GM19238 (cell line): ENCODE results near the gene STIP1.
A peak's percentile ranks its signal among the peaks of the same experiment; 100 is the strongest.

Experiments
- DNase-seq: peaks from one replicate; pipeline ENCODE4 v3.0.0; 2011; ENCODE audit warnings: low spot score; ENCODE audit not compliant: insufficient read length

STIP1 gene

DNA sequence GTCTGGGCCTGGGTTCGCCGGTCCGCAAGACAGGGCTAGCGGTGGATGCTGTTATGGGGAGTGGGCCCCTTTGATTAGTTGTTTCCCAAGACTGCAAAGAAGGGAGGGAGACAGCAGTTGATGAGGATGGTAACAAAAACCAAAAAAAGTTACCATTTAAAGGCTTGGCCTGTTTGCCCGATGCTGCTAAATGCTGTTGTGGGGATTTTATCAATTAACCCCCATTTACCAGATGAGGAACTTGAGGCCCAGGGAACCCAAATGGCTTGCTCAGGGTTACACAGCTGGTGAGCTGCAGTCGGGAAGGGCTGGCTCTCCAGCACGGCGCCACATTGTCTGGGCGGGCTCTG, 36.7 kb downstream of the STIP1 start:
- no peak for DNase-seq

DNA sequence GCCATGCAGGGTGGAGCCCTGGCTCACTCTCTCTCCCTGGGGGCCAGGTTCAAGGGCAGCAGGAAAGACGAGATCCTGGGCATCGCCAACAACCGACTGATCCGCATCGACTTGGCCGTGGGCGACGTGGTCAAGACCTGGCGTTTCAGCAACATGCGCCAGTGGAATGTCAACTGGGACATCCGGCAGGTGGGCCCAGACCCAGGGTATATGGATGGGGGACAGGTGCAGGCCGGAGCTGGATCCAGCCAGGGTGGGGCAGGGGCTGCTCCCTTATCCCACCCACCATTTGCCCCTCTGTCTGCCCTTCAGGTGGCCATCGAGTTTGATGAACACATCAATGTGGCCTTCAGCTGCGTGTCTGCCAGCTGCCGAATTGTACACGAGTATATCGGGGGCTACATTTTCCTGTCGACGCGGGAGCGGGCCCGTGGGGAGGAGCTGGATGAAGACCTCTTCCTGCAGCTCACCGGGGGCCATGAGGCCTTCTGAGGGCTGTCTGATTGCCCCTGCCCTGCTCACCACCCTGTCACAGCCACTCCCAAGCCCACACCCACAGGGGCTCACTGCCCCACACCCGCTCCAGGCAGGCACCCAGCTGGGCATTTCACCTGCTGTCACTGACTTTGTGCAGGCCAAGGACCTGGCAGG, 37.2 kb downstream of the STIP1 start:
- no peak for DNase-seq

DNA sequence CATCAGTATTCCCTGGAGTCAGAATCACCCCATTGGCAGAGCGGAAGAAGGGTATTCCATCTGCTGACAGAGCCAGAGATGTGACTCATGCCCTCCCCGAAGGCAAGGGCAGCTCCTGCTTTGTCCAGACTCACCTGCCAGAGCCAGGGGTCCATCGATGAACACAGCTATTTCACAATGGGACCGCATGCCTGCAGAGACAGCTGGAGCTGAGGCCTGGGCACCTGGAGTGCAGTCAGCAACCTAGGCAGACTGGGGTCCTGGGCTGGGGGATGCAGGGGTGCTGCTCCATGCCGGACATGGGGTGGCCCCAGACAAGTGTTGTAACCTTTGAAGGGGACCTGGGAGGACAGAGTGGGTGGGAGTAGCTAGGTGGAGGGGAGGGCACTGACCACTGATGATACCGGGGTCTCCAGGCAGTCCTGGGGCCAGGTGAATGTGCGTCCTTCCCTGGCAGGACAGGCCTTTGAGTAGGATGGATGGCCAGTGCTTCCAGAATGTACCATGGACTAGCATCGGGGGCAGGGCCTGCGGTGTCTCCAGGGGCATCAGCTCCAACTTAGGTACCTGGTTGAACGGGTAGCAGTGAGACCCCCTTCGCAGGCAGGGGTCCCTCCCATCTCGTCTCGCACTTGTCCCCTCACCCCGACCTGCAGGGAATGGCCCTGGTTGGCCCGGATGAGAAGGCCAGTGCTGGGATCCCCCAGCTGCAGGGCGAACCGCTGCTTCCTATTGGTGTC, 38.4 kb downstream of the STIP1 start:
- no peak for DNase-seq

DNA sequence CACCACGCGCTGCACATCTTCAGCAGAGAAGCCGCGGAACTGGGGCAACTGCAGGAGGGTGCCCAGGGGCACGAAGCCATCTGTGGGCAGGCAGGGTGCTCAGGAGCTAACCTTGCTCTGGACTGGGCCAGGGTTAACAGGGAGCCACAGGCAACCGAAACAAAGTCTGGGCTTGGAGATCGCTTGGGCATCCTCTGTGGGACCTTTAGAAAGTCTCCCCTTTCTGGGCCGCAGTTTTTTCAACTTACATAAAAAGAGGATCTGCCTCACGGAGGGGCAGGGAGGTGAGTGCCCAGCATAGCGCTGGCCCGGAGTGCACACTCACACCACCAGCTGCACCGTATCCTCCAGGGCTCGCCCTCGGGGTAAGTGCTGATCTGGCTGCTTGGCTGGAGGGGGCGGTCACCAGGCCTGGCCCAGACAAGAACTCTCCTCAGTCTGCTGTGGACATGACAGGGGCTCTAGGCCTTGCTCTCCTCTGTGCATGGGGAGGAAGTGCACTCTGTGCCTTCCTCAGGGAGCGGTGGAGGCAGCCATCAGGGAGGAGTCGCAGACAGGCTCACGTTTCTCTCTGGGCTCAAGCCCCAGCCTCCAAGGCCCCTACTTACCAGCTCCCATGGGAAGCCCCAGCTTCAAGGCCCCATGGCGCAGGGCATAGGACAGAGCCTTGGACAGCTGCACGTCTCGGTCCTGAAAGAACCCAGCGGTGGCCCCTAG, 39.1 kb downstream of the STIP1 start:
- no peak for DNase-seq

DNA sequence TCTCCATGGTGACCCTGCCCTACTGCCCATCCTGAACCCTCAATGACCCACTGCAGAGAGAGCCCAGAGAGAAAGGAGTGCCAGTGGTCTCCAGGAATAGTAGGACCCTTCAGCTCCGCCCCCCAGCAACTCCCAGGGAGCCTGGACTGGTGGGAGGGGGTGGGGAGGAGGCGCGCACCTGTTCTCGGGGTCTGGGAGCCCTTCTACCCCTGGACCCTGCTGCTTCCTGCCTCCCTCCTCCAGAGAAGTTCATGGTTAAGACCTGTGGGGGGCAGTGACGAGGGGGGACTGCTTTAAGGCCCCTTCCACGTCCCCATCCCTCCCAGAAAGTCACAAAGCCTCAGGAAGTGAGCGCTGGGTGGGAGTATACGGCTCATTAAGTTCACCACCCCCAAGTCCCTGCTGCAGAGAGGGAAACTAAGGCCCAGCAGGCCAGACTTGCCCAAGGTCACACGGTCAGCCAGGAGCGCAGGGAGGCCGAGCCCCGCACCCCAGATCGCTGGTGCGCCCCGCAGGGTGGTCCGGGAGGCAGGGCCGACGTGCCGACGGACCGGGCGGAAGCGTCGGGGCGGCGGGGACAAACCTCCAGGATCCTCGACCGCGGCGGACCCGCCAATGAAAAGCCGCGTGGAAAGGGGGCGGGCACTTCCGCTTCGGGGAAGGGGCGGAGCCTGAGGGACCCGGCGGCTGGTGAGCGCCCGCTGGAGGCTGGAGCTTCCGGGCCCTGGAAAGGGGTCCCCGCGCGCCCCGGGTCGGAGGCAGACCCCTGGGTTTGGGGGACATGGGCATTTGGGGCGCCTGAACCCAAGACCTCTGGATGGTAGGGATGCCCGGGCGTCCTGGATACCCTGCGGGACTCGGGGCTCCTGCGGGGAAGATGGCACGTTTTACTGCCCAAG, 39.9 kb downstream of the STIP1 start, which contains the start of the genes NUDT22 and TRPT1:
Gene NUDT22, plus strand, starts transcription at position 667 of the 899 bp plus-strand sequence. CDS start 379 bp downstream, outside the sequence.
Gene TRPT1, minus strand, starts transcription at position 579 of the 899 bp plus-strand sequence. Its CDS starts 326 bp downstream, at position 253.
- peak; percentile 94 for DNase-seq

DNA sequence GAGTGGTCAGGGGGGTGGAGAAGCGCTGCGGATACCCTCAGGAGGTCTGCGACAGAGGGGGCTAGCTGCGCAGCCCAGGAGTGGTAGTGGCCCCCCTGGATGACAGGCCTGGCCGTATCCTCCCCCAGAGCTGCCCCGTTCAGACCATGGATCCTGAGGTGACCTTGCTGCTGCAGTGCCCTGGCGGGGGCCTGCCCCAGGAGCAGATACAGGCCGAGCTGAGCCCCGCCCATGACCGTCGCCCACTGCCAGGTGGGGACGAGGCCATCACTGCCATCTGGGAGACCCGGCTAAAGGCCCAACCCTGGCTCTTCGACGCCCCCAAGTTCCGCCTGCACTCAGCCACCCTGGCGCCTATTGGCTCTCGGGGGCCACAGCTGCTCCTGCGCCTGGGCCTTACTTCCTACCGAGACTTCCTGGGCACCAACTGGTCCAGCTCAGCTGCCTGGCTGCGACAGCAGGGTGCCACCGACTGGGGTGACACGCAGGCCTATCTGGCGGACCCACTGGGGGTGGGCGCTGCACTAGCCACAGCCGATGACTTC, 40.6 kb downstream of the STIP1 start:
- peak; percentile 71 for DNase-seq

DNA sequence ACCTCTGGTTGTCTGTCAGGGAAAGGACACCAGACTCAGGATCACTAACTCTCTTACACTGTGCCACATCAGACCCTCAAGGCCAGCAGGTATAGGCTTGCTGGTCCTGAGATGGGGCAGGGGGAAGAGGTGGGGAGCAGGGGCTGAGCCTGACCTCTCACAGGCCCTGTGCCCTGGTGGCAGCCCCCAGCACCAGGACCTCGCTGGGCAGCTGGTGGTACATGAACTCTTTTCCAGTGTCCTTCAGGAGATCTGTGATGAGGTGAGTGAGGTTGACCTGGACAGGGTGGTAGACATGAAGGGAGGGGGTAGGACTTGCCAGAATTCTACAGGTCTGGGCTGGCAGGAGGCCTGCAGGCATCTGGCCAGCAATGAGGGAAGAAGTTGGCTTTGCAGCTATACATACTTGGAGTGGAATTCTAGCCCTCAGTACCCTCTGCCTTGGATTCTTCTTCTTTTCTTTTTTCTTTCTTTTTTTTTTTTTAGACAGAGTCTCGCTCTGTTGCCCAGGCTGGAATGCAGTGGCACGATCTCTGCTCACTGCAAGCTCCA, 41.5 kb downstream of the STIP1 start:
- no peak for DNase-seq

DNA sequence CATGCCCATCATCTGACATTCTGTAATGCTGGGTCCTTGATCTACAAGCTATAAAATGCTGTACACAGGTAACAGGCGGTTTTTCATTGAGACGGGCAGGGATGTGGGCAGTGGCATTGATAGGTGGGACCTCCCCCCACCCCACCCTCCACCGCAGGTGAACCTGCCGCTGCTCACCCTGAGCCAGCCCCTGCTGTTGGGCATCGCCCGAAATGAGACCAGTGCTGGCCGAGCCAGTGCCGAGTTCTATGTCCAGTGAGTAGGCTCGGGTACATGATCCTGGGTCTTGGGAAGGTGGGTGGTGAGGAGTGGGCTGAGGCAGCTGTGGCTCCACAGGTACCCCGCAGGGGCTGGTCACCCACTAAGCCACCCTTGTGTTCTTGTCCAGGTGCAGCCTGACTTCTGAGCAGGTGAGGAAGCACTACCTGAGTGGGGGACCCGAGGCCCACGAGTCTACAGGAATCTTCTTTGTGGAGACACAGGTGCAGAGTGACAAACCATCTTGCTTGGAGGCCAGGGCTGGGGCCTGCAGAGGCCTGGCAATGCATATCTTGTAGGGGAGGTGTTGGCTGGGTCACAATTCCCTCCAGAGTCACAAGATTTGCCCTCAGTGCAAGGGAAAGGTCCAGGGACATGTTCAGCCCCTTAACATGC, 43.2 kb downstream of the STIP1 start:
- DNase-seq: no peak

DNA sequence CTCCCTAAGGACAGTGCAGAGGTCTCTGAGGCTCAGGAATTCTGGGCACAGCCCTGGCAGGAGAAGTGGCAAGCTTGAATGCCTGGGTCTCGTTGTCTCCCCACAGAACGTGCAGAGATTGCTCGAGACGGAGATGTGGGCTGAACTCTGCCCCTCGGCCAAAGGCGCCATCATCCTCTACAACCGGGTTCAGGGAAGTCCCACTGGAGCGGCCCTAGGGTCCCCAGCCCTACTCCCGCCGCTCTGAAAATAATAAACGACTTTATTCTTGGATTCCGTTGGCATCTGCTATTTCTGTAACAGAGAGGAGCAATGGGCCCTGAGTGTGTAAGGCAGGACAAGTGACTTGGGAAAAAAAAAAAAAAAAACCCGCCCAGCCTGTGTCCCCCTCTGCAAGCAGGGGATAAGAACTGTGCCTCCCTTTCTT, 43.8 kb downstream of the STIP1 start:
- DNase-seq: no peak

DNA sequence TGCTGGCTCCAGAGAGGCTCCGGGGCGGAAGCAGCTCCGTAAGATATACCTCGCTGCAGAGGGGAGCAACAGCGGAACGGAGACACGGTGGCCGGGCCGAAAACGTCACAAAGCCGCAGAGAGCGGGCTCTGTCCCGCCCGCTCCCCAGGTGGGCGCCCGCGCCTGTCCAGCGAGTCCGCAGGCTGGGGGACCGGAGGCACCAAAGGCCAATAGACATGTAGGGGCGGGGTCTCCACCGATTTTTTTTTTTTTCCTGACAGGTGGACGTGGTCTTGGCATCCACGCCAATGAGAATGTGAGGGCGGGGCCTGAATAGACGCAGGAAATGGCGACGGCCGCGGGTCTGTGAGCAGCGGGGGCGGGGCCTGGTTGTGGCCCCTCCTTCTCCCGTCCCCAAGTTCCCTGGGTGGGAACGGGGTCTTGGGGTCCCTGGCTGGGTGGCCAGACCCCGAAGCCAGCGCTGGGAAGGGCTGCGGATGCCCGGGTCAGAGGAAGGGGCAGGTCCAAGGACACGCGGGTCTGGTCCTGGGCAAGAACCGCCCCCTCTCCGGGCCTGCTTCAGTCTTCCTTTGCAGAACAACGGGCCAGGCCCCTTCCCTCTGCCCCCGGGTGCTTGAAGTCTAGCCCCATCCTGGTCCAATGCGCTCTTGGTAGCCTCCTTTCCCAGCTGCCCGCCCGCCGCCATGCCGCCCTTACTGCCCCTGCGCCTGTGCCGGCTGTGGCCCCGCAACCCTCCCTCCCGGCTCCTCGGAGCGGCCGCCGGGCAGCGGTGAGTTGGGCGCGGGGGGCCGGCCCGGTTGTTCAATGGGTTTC, 44.4 kb downstream of the STIP1 start, which contains the start of gene DNAJC4:
Gene DNAJC4, plus strand, starts transcription at position 378 of the 814 bp plus-strand sequence. Its CDS starts 307 bp downstream, at position 685.
- peak; percentile 91 for DNase-seq

DNA sequence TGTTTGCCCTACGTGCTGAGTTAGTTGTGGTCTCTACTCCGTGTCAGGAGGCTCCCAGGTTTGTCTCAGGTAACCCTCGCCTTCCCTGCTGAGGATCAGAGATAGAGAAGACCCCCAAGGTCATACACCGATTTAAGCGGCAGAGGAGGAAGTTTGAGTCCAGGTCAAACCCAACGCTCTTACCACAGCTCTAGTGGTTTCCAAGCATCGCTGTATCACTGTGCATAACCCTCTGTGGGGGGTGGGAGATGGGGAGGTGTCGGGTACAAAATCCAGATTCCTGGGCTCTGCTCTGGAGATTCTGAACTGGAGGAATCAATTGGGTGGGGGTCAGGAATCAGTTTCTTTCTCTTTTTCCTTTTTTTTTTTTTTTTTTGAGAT, 45.0 kb downstream of the STIP1 start:
- DNase-seq: no peak

DNA sequence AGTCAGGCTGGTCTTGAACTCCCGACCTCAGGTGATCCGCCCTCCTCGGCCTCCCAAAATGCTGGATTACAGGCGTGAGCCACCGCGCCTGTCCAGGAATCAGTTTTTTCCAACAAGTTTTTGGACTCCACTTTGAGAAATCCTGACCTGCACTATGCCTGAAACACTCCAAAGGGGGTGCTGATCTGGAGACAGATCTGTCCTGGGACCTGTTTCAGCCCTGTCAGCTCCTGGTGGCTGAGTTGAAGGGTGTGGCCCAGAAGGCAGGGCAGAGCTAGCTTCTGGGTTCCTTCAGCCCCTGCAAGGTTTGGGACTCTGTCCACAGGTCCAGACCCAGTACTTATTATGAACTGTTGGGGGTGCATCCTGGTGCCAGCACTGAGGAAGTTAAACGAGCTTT, 45.6 kb downstream of the STIP1 start:
- DNase-seq: no peak

DNA sequence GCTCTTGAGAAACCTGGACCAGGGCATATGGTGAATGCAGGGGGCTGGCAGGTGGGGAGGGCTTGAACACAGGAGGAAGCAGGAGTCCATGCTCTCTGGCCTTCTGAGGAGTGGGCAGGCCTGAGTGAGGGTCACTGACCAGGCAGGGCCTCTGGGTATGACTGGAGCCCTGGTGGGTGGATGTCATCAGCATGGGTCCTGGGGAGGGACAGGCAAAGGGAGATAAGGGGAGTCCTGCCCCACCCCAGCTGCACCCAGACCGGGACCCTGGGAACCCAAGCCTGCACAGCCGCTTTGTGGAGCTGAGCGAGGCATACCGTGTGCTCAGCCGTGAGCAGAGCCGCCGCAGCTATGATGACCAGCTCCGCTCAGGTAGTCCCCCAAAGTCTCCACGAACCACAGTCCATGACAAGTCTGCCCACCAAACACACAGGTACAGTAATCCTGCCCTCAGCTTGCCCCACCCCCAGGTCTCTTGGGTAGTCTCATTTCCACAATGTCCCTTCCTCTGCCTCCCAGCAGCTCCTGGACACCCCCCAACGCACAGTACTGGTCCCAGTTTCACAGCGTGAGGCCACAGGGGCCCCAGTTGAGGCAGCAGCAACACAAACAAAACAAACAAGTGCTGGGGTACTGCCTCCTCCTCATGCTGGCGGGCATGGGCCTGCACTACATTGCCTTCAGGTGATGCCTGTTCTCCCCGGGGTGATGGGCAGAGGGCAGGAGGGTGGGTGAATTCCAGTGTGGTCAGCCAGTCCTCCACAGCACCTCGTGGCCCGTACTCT, 46.4 kb downstream of the STIP1 start:
- no peak for DNase-seq

DNA sequence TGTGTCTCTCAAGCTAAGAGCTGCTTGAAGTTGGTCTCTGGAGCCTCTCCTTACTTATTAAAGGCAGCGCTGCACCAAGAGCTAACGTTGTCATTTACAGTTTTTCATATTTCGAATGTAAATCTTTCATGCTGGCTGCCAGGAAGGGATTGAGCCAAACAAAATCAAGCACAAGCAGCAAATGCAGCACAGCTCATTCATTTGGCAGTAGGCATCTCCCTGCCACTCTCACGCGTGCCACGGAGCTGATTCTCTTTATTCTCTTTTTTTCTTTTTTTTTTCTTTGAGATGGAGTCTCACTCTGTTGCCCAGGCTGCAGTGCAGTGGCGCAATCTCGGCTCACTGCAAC, 47.0 kb downstream of the STIP1 start:
- DNase-seq: no peak

DNA sequence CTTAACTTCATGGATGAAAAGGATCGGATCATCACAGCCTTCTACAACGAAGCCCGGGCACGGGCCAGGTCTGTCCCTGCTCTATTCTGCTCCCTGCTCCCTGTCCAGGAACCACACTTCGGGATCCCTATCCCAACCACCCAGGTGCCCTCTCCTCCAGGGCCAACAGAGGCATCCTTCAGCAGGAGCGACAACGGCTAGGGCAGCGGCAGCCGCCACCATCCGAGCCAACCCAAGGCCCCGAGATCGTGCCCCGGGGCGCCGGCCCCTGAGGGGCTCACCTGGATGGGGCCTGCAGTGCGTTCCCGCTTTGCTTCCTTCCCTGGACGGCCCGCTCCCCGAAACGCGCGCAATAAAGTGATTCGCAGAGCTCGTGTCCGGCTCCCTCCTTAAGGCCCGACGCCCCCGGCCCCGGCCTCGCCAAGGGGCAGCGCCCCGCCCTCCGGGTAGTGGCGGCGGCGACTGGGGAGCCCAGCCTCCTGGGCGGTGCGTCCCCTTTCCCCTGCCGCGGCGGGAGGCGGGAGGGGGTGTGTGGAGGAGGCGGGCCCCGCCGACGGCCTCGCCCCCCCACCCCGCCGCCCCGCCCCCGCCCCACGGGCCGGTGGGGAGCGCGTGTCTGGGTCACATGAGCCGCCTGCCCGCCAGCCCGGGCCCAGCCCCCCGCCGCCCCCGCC, 48.1 kb downstream of the STIP1 start, which contains the start of gene VEGFB:
Gene VEGFB, plus strand, starts transcription at position 672 of the 674 bp plus-strand sequence. CDS start 250 bp downstream, outside the sequence.
- peak; percentile 75 for DNase-seq

DNA sequence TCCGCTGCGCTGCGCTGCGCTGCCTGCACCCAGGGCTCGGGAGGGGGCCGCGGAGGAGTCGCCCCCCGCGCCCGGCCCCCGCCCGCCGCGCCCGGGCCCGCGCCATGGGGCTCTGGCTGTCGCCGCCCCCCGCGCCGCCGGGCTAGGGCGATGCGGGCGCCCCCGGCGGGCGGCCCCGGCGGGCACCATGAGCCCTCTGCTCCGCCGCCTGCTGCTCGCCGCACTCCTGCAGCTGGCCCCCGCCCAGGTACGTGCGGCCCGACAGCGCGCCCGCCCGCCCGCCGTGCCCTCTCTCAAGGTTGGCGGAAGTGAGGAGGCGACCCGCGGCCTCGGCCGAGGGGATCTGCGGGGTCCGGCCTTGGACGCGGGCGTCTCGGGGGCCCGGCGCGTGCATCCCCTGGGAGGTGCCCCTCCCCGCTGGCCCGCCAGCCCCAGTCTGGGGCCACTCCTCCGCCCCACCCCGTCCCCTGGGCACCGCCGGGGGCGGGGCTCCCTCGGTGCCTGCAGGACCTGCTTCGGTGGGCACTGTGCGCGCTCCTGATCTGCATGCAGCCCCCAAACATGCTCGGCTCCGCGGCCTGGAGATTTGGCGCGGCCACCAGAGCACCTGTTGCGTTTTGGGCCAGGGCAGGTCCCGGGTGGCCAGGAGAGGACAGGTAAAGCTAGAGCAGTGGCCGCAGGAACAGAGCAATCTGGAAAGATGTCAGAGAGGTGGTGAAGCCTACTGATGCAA, 48.8 kb downstream of the STIP1 start:
- no peak for DNase-seq
